ENCODE results near the gene KRTAP10-8. TPM values are rescaled to one million over a fixed set of nuclear protein-coding genes. Genes with fewer than 3 reads are reported as not detected.

Gene KRTAP10-8
- total RNA-seq, 1 donor from 2014 or later, result not detected

GRCh38 chr21:44574457-44575306 is 37.2 kb upstream of the KRTAP10-8 start:
- H3K4me3 Mint-ChIP-seq (ENCODE audit: unreplicated experiment), result no peak overlapping the region
- H3K9me3 Mint-ChIP-seq (ENCODE audit: unreplicated experiment), result no peaks in the 10 kb centered on the region
- peaks cover 14% of the 10 kb centered on the region for H3K27me3 Mint-ChIP-seq (ENCODE audit: unreplicated experiment)
- H3K4me1 Mint-ChIP-seq (ENCODE audit: unreplicated experiment), result peaks cover 4% of the 10 kb centered on the region
- DNase-seq (ENCODE audit: low spot score), result no peak
- peaks cover 10% of the 10 kb centered on the region for H3K36me3 Mint-ChIP-seq (ENCODE audit: low read depth, unreplicated experiment)
- H3K27ac Mint-ChIP-seq (ENCODE audit: unreplicated experiment), result no peak overlapping the region
- TF ChIP-seq, protein P1, sequence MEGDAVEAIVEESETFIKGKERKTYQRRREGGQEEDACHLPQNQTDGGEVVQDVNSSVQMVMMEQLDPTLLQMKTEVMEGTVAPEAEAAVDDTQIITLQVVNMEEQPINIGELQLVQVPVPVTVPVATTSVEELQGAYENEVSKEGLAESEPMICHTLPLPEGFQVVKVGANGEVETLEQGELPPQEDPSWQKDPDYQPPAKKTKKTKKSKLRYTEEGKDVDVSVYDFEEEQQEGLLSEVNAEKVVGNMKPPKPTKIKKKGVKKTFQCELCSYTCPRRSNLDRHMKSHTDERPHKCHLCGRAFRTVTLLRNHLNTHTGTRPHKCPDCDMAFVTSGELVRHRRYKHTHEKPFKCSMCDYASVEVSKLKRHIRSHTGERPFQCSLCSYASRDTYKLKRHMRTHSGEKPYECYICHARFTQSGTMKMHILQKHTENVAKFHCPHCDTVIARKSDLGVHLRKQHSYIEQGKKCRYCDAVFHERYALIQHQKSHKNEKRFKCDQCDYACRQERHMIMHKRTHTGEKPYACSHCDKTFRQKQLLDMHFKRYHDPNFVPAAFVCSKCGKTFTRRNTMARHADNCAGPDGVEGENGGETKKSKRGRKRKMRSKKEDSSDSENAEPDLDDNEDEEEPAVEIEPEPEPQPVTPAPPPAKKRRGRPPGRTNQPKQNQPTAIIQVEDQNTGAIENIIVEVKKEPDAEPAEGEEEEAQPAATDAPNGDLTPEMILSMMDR (IDR thresholded peaks at IDR 0.05; ENCODE audit: unreplicated experiment), result no peak

GRCh38 chr21:44575307-44576024 is 36.4 kb upstream of the KRTAP10-8 start:
- H3K9me3 Mint-ChIP-seq (ENCODE audit: unreplicated experiment), result no peaks in the 10 kb centered on the region
- H3K27me3 Mint-ChIP-seq (ENCODE audit: unreplicated experiment), result peaks cover 15% of the 10 kb centered on the region
- peaks cover 10% of the 10 kb centered on the region for H3K36me3 Mint-ChIP-seq (ENCODE audit: low read depth, unreplicated experiment)
- H3K27ac Mint-ChIP-seq (ENCODE audit: unreplicated experiment), result no peak overlapping the region
- no peak overlapping the region for H3K4me3 Mint-ChIP-seq (ENCODE audit: unreplicated experiment)
- DNase-seq (ENCODE audit: low spot score), result no peak
- peaks cover 4% of the 10 kb centered on the region for H3K4me1 Mint-ChIP-seq (ENCODE audit: unreplicated experiment)
- TF ChIP-seq, protein P1 (IDR thresholded peaks at IDR 0.05; ENCODE audit: unreplicated experiment), result no peak

GRCh38 chr21:44576025-44576420 is 35.9 kb upstream of the KRTAP10-8 start:
- H3K4me1 Mint-ChIP-seq (ENCODE audit: unreplicated experiment), result peaks cover 4% of the 10 kb centered on the region
- no peak overlapping the region for H3K4me3 Mint-ChIP-seq (ENCODE audit: unreplicated experiment)
- H3K9me3 Mint-ChIP-seq (ENCODE audit: unreplicated experiment), result no peaks in the 10 kb centered on the region
- peaks cover 10% of the 10 kb centered on the region for H3K36me3 Mint-ChIP-seq (ENCODE audit: low read depth, unreplicated experiment)
- DNase-seq (ENCODE audit: low spot score), result no peak
- TF ChIP-seq, protein P1 (IDR thresholded peaks at IDR 0.05; ENCODE audit: unreplicated experiment), result no peak
- no peak overlapping the region for H3K27ac Mint-ChIP-seq (ENCODE audit: unreplicated experiment)
- peaks cover 15% of the 10 kb centered on the region for H3K27me3 Mint-ChIP-seq (ENCODE audit: unreplicated experiment)

DNA sequence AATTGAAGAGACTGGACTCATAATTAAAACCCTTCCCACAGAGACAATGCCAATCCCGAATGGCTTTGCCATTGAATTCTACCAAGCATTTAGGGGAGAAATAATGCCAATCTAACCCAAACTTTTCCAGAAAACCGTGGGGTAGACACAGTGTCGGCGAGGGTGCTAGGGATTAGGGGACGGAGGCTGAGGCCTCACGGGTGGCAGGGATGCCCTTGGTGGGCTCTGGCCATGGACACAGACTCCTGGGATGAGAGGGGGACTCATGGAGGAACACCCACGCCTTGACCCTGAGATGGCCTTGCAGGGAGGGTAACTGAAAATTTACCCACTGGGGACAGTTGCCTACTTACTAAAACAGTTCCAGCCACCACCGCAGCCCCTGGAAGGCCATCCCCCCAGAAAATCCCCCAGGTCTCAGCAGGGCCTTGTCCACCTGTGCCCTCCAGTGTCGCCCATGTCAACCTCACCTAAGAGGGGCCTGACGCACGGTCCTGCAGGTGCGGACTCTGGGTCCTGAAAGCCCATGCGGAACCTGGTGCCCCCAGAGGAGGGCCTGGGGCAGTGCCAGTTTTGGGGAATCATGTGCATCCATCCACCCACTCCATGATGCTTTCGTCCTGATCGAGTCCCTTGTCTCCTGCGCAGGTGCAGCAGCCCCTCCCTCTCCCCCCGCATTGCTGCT is 33.4 kb upstream of the KRTAP10-8 start:
- TF ChIP-seq, protein P1 (IDR thresholded peaks at IDR 0.05; ENCODE audit: unreplicated experiment), result no peak
- H3K9me3 Mint-ChIP-seq (ENCODE audit: unreplicated experiment), result no peaks in the 10 kb centered on the region
- H3K27me3 Mint-ChIP-seq (ENCODE audit: unreplicated experiment), result peaks cover 11% of the 10 kb centered on the region
- H3K4me3 Mint-ChIP-seq (ENCODE audit: unreplicated experiment), result no peak overlapping the region
- no peak for DNase-seq (ENCODE audit: low spot score)
- H3K4me1 Mint-ChIP-seq (ENCODE audit: unreplicated experiment), result peaks cover 4% of the 10 kb centered on the region
- H3K27ac Mint-ChIP-seq (ENCODE audit: unreplicated experiment), result no peak overlapping the region
- peaks cover 3% of the 10 kb centered on the region for H3K36me3 Mint-ChIP-seq (ENCODE audit: low read depth, unreplicated experiment)
